Esophagus muscularis mucosa (tissue), 4 donors: ENCODE data around the gene ANGPTL8.

Experiments
- EP300 ChIP-seq: sonication (generic); formaldehyde crosslinking; IDR thresholded peaks from one replicate; pipeline ENCODE4 v1.6.1; 2017; ENCODE audit warnings: antibody characterized with exemption
- POLR2A ChIP-seq: fragments of 450-650 bp; IDR thresholded peaks from one replicate; pipeline ENCODE4 v1.6.1; 2017; ENCODE audit warnings: antibody characterized with exemption, moderate library complexity, mild to moderate bottlenecking, low read depth
- POLR2AphosphoS5 ChIP-seq, 2 donors: sonication (generic); formaldehyde crosslinking; IDR thresholded peaks; one replicate each; pipeline ENCODE4 v1.6.1; 2017; ENCODE audit warnings: antibody characterized with exemption in 2 of 2
- TF ChIP-seq, protein P1 (sequence below), 3 experiments: fragments of 200-600 bp in 2 of 3; fragments of 450-650 bp in 1 of 3; sonication (generic) in 2 of 3; IDR thresholded peaks; one replicate each; pipeline ENCODE4 v1.5.1; 2017 to 2019; ENCODE audit warnings: antibody characterized with exemption in 3 of 3, mild to moderate bottlenecking in 2 of 3, moderate library complexity in 1 of 3

DNA sequence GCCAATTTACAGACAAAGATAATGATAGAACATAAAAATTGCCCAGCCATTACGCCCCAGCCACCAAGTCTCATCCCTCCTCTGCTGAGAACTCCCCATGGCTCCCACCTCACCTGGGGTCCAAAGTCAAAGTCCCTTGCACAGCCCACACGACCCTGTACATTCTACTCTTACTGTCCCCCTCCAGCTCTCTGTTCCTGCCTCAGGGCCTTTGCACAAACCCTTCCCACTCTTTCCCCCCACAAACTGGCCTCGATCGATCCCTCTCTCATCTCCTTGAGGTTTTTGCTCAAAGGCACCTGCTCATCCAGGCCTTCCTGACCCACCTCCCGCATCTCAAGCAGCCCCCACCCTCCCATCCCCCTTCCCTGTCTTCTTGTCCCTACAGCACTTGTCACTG is 21.6 kb downstream of the ANGPTL8 start:
- TF ChIP-seq, protein P1, sequence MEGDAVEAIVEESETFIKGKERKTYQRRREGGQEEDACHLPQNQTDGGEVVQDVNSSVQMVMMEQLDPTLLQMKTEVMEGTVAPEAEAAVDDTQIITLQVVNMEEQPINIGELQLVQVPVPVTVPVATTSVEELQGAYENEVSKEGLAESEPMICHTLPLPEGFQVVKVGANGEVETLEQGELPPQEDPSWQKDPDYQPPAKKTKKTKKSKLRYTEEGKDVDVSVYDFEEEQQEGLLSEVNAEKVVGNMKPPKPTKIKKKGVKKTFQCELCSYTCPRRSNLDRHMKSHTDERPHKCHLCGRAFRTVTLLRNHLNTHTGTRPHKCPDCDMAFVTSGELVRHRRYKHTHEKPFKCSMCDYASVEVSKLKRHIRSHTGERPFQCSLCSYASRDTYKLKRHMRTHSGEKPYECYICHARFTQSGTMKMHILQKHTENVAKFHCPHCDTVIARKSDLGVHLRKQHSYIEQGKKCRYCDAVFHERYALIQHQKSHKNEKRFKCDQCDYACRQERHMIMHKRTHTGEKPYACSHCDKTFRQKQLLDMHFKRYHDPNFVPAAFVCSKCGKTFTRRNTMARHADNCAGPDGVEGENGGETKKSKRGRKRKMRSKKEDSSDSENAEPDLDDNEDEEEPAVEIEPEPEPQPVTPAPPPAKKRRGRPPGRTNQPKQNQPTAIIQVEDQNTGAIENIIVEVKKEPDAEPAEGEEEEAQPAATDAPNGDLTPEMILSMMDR (IDR thresholded peaks at IDR 0.05), result no peak
- no peak for TF ChIP-seq POLR2A
- no peak for TF ChIP-seq EP300
- TF ChIP-seq POLR2AphosphoS5 (IDR thresholded peaks at IDR 0.05), result no peak
